ENCODE results near the gene ANGEL1.

The ANGEL1 gene

GRCh38 chr14:76778546-76779215 lies 34.0 kb downstream of the ANGEL1 start:
- no peak for DNase-seq

- no peak for DNase-seq
These were observed 35.0 kb downstream of the ANGEL1 start for GRCh38 chr14:76777721-76778120.

GRCh38 chr14:76776428-76777251 lies 36.0 kb downstream of the ANGEL1 start:
- no peak for DNase-seq

GRCh38 chr14:76775695-76776427 lies 36.8 kb downstream of the ANGEL1 start:
- DNase-seq: no peak

- DNase-seq: no peak
These were observed 37.6 kb downstream of the ANGEL1 start for GRCh38 chr14:76774821-76775694.

- no peak for DNase-seq
These were observed 38.5 kb downstream of the ANGEL1 start for GRCh38 chr14:76773956-76774820.

- DNase-seq: no peak
These were observed 39.3 kb downstream of the ANGEL1 start for GRCh38 chr14:76773188-76773885.

- DNase-seq: no peak
These were observed 40.1 kb downstream of the ANGEL1 start for GRCh38 chr14:76772300-76773187.

- no peak for DNase-seq
These were observed 41.2 kb downstream of the ANGEL1 start for GRCh38 chr14:76771437-76771980.

- no peak for DNase-seq
These were observed 41.9 kb downstream of the ANGEL1 start for GRCh38 chr14:76770521-76771436.

GRCh38 chr14:76769636-76770292 lies 42.9 kb downstream of the ANGEL1 start:
- DNase-seq: no peak

- no peak for DNase-seq
These were observed 43.8 kb downstream of the ANGEL1 start for GRCh38 chr14:76768671-76769500.

GRCh38 chr14:76767681-76768656 lies 44.7 kb downstream of the ANGEL1 start:
- no peak for DNase-seq

- no peak for DNase-seq
These were observed 47.2 kb downstream of the ANGEL1 start for GRCh38 chr14:76765461-76765931.

All from NCI-H526 treated with DMSO at 0.1 percent for 48 hours (cell line).